Mesendoderm (in vitro differentiated cells): ENCODE results near the gene LMCD1.

Source experiments
- DNase-seq: peaks from one replicate; pipeline ENCODE4 v3.0.0; 2013
- H2AK5ac ChIP-seq: 2 replicates; pipeline ENCODE4 v1.6.1; 2013; ENCODE audit warnings: low read length, inconsistent platforms
- H2BK120ac ChIP-seq: 2 replicates; pipeline ENCODE4 v1.6.1; 2013; ENCODE audit warnings: low read depth, mild to moderate bottlenecking, low read length, moderate library complexity, mixed read lengths
- H2BK15ac ChIP-seq: replicated peaks from 2 replicates; pipeline ENCODE4 v1.6.1; 2013; ENCODE audit warnings: low read depth, mild to moderate bottlenecking, moderate library complexity
- H2BK5ac ChIP-seq: 2 replicates; pipeline ENCODE4 v1.6.1; 2013; ENCODE audit warnings: low read length, inconsistent platforms
- H3K18ac ChIP-seq: 2 replicates; pipeline ENCODE4 v1.6.1; 2013; ENCODE audit warnings: mild to moderate bottlenecking, low read length, mixed read lengths
- H3K23ac ChIP-seq: one replicate; pipeline ENCODE4 v1.6.1; 2013; ENCODE audit warnings: low read length
- H3K27ac ChIP-seq: 2 replicates; pipeline ENCODE4 v1.5.1; 2013; ENCODE audit warnings: low read depth, mild to moderate bottlenecking, inconsistent platforms, low read length, moderate library complexity
- H3K27me3 ChIP-seq: 2 replicates; pipeline ENCODE4 v1.6.1; 2013; ENCODE audit warnings: low read length, control low read depth, mild to moderate bottlenecking, inconsistent platforms; ENCODE audit not compliant: insufficient read depth, poor library complexity
- H3K36me3 ChIP-seq: 2 replicates; pipeline ENCODE4 v1.6.1; 2013; ENCODE audit warnings: low read length, inconsistent platforms; ENCODE audit not compliant: control insufficient read depth, insufficient read depth
- H3K4ac ChIP-seq: one replicate; pipeline ENCODE4 v1.6.1; 2013; ENCODE audit warnings: low read depth, mild to moderate bottlenecking, low read length, moderate library complexity
- H3K4me1 ChIP-seq: 2 replicates; pipeline ENCODE4 v1.6.1; 2013; ENCODE audit warnings: low read depth, low read length, inconsistent platforms; ENCODE audit not compliant: control insufficient read depth
- H3K4me2 ChIP-seq: 2 replicates; pipeline ENCODE4 v1.6.1; 2013; ENCODE audit warnings: low read length
- H3K4me3 ChIP-seq: 2 replicates; pipeline ENCODE4 v1.5.1; 2013; ENCODE audit warnings: mild to moderate bottlenecking, low read length
- H3K56ac ChIP-seq: one replicate; pipeline ENCODE4 v1.6.1; 2013; ENCODE audit warnings: low read length
- H3K79me1 ChIP-seq: 2 replicates; pipeline ENCODE4 v1.6.1; 2013; ENCODE audit warnings: low read length, inconsistent platforms
- H3K79me2 ChIP-seq: 2 replicates; pipeline ENCODE4 v1.6.1; 2013; ENCODE audit warnings: mild to moderate bottlenecking, low read length; ENCODE audit not compliant: control insufficient read depth, insufficient read depth
- H3K9ac ChIP-seq: 2 replicates; pipeline ENCODE4 v1.6.1; 2013; ENCODE audit warnings: low read length, inconsistent platforms
- H4K5ac ChIP-seq: one replicate; pipeline ENCODE4 v1.6.1; 2013; ENCODE audit warnings: low read length
- H4K8ac ChIP-seq: one replicate; pipeline ENCODE4 v1.6.1; 2013; ENCODE audit warnings: low read depth, mild to moderate bottlenecking, control low read depth, low read length, moderate library complexity
- WGBS: extraction: QIAGEN DNeasy Blood & Tissue Kit; methylation state at CpG from one replicate; pipeline ENCODE4 v1.1.7; 2013; ENCODE audit warnings: low lambda C conversion rate, missing lambda C conversion rate; ENCODE audit not compliant: insufficient coverage; ENCODE audit errors: extremely low coverage; 5-methylcytosine and 5-hydroxymethylcytosine counted together

LMCD1 gene

GRCh38 chr3:8599146-8599545 lies 97.5 kb downstream of the LMCD1 start:
- H3K27ac ChIP-seq = no peak overlapping the region
- no peak overlapping the region for H3K56ac ChIP-seq
- no peaks in the 10 kb centered on the region for H3K36me3 ChIP-seq
- H4K8ac ChIP-seq = no peak overlapping the region
- no peak overlapping the region for H2BK15ac ChIP-seq
- no peak overlapping the region for H3K9ac ChIP-seq
- H4K5ac ChIP-seq = no peak overlapping the region
- no peak overlapping the region for H3K18ac ChIP-seq
- no peak overlapping the region for H2AK5ac ChIP-seq
- H2BK5ac ChIP-seq = no peak overlapping the region
- H3K27me3 ChIP-seq = no peaks in the 10 kb centered on the region
- no peaks in the 10 kb centered on the region for H3K79me1 ChIP-seq
- H2BK120ac ChIP-seq = no peak overlapping the region
- no peak for DNase-seq
- no peak overlapping the region for H3K4ac ChIP-seq
- H3K4me3 ChIP-seq = no peak overlapping the region
- H3K4me1 ChIP-seq = no peaks in the 10 kb centered on the region
- no CpG with 5 or more reads among the region's 3 CpGs for WGBS
- no peaks in the 10 kb centered on the region for H3K79me2 ChIP-seq
- H3K4me2 ChIP-seq = no peak overlapping the region
- no peak overlapping the region for H3K23ac ChIP-seq

GRCh38 chr3:8600457-8600856 lies 98.8 kb downstream of the LMCD1 start:
- H2BK120ac ChIP-seq = no peak overlapping the region
- no peak overlapping the region for H3K23ac ChIP-seq
- H3K56ac ChIP-seq = no peak overlapping the region
- no peaks in the 10 kb centered on the region for H3K27me3 ChIP-seq
- no peaks in the 10 kb centered on the region for H3K79me2 ChIP-seq
- H3K36me3 ChIP-seq = no peaks in the 10 kb centered on the region
- no peak overlapping the region for H3K18ac ChIP-seq
- H2AK5ac ChIP-seq = no peak overlapping the region
- H4K8ac ChIP-seq = no peak overlapping the region
- H2BK5ac ChIP-seq = no peak overlapping the region
- DNase-seq = no peak
- no peak overlapping the region for H3K4ac ChIP-seq
- H3K4me1 ChIP-seq = no peaks in the 10 kb centered on the region
- H2BK15ac ChIP-seq = no peak overlapping the region
- no peak overlapping the region for H3K9ac ChIP-seq
- H3K4me3 ChIP-seq = no peak overlapping the region
- no peak overlapping the region for H4K5ac ChIP-seq
- no peak overlapping the region for H3K27ac ChIP-seq
- no peaks in the 10 kb centered on the region for H3K79me1 ChIP-seq
- no peak overlapping the region for H3K4me2 ChIP-seq

- H3K4ac ChIP-seq = no peak overlapping the region
- no peak overlapping the region for H2BK15ac ChIP-seq
- no peak overlapping the region for H2BK120ac ChIP-seq
- no peak overlapping the region for H3K23ac ChIP-seq
- no peak overlapping the region for H2AK5ac ChIP-seq
- H4K5ac ChIP-seq = no peak overlapping the region
- no peak overlapping the region for H3K4me3 ChIP-seq
- H4K8ac ChIP-seq = no peak overlapping the region
- H3K79me1 ChIP-seq = no peaks in the 10 kb centered on the region
- WGBS = no CpG with 5 or more reads among the region's 9 CpGs
- H3K18ac ChIP-seq = no peak overlapping the region
- H2BK5ac ChIP-seq = no peak overlapping the region
- no peak overlapping the region for H3K4me2 ChIP-seq
- H3K56ac ChIP-seq = no peak overlapping the region
- no peaks in the 10 kb centered on the region for H3K4me1 ChIP-seq
- no peak overlapping the region for H3K9ac ChIP-seq
- no peak for DNase-seq
- H3K27me3 ChIP-seq = no peaks in the 10 kb centered on the region
- H3K27ac ChIP-seq = no peak overlapping the region
- H3K79me2 ChIP-seq = no peaks in the 10 kb centered on the region
- no peaks in the 10 kb centered on the region for H3K36me3 ChIP-seq
Measured at GRCh38 chr3:8603115-8603710, 101.6 kb downstream of the LMCD1 start.

GRCh38 chr3:8604006-8604405 lies 102.4 kb downstream of the LMCD1 start:
- Histone ChIP-seq H4K5ac (no peak overlapping the region), H3K27ac (no peak overlapping the region), H3K23ac (no peak overlapping the region), H3K18ac (no peak overlapping the region), H2BK5ac (no peak overlapping the region), H3K79me1 (no peaks in the 10 kb centered on the region), H2BK15ac (no peak overlapping the region), H3K4me1 (no peaks in the 10 kb centered on the region), H4K8ac (no peak overlapping the region), H3K79me2 (no peaks in the 10 kb centered on the region), H3K9ac (no peak overlapping the region), H3K4ac (no peak overlapping the region), H3K56ac (no peak overlapping the region), H2BK120ac (no peak overlapping the region), H3K27me3 (no peaks in the 10 kb centered on the region), H3K4me2 (no peak overlapping the region), H3K4me3 (no peak overlapping the region), H2AK5ac (no peak overlapping the region), H3K36me3 (no peaks in the 10 kb centered on the region)
- no CpG with 5 or more reads among the region's 7 CpGs for WGBS
- DNase-seq = no peak

- Histone ChIP-seq H3K79me1 (no peaks in the 10 kb centered on the region), H3K4me1 (no peaks in the 10 kb centered on the region), H3K4me3 (no peak overlapping the region), H2BK120ac (no peak overlapping the region), H3K27me3 (no peaks in the 10 kb centered on the region), H3K56ac (no peak overlapping the region), H2BK15ac (no peak overlapping the region), H4K5ac (no peak overlapping the region), H3K36me3 (no peaks in the 10 kb centered on the region), H3K9ac (no peak overlapping the region), H2AK5ac (no peak overlapping the region), H3K23ac (no peak overlapping the region), H3K4ac (no peak overlapping the region), H3K79me2 (no peaks in the 10 kb centered on the region), H4K8ac (no peak overlapping the region), H3K18ac (no peak overlapping the region), H3K4me2 (no peak overlapping the region), H3K27ac (no peak overlapping the region), H2BK5ac (no peak overlapping the region)
- WGBS = no CpG with 5 or more reads among the region's 3 CpGs
- no peak for DNase-seq
Measured at GRCh38 chr3:8604988-8605387, 103.4 kb downstream of the LMCD1 start.

- Histone ChIP-seq H3K27ac (no peak overlapping the region), H4K5ac (no peak overlapping the region)
- WGBS = no CpG with 5 or more reads among the region's 7 CpGs
Measured at GRCh38 chr3:8606701-8607231, 105.1 kb downstream of the LMCD1 start.

More at GRCh38 chr3:8606701-8607231, 105.1 kb downstream of the LMCD1 start:
- no peak overlapping the region for H3K18ac ChIP-seq
- H3K4ac ChIP-seq = no peak overlapping the region
- no peak overlapping the region for H4K8ac ChIP-seq
- no peaks in the 10 kb centered on the region for H3K4me1 ChIP-seq
- no peak overlapping the region for H2AK5ac ChIP-seq
- H3K56ac ChIP-seq = no peak overlapping the region
- H2BK15ac ChIP-seq = no peak overlapping the region
- H3K36me3 ChIP-seq = no peaks in the 10 kb centered on the region
- peak; percentile 63 for DNase-seq
- no peak overlapping the region for H3K4me3 ChIP-seq
- H3K79me2 ChIP-seq = no peaks in the 10 kb centered on the region
- no peaks in the 10 kb centered on the region for H3K27me3 ChIP-seq
- H3K23ac ChIP-seq = no peak overlapping the region
- no peak overlapping the region for H2BK120ac ChIP-seq
- H3K4me2 ChIP-seq = no peak overlapping the region
- no peaks in the 10 kb centered on the region for H3K79me1 ChIP-seq
- no peak overlapping the region for H3K9ac ChIP-seq
- H2BK5ac ChIP-seq = no peak overlapping the region
